WTC11 (cell line): ENCODE measurements around the gene ETV2. TPM values are rescaled to one million over a fixed set of nuclear protein-coding genes. Genes with fewer than 3 reads are reported as not detected.
"Not testable (repeated sequence)": the region's sequence is repeated elsewhere in the genome, so short reads cannot be mapped to it uniquely, and the experiment has no call there.

Experiments used
- ATAC-seq: fragments of 200-7000 bp; cut with Tn5 transposase; 2 replicates; pipeline ENCODE4 v1.10.0; 2021; ENCODE audit warnings: mild to moderate bottlenecking, moderate library complexity
- CTCF ChIA-PET: fragments of 300-600 bp; sonication (Branson Sonifier 250); formaldehyde crosslinking; loops from one replicate; lab custom pipeline; 2021; ENCODE audit warnings: antibody characterized with exemption; lab: Charles Lee
- POLR2A ChIA-PET: fragments of 350-600 bp; sonication (Branson Sonifier 250); formaldehyde crosslinking; loops from one replicate; lab custom pipeline; 2021; ENCODE audit warnings: antibody characterized with exemption; lab: Charles Lee
- DNase-seq: peaks from one replicate; pipeline ENCODE4 v3.0.0; 2021; ENCODE audit warnings: low spot score
- H3K27ac Mint-ChIP-seq: 2 replicates; pipeline ENCODE4 v1.8.0; 2021; ENCODE audit warnings: mixed read lengths
- H3K27me3 Mint-ChIP-seq: 2 replicates; pipeline ENCODE4 v1.8.0; 2021; ENCODE audit warnings: low read depth, mild to moderate bottlenecking, moderate library complexity, mixed read lengths
- H3K36me3 Mint-ChIP-seq: 2 replicates; pipeline ENCODE4 v1.8.0; 2021; ENCODE audit warnings: mixed read lengths
- H3K4me1 Mint-ChIP-seq: 2 replicates; pipeline ENCODE4 v1.8.0; 2022; ENCODE audit warnings: mixed read lengths
- H3K4me3 Mint-ChIP-seq: 2 replicates; pipeline ENCODE4 v1.8.0; 2021; ENCODE audit warnings: mild to moderate bottlenecking, moderate library complexity, mixed read lengths
- H3K9me3 Mint-ChIP-seq: 2 replicates; pipeline ENCODE4 v1.8.0; 2021; ENCODE audit warnings: mixed read lengths
- CREB1 ChIP-seq: sonication (generic); formaldehyde crosslinking; IDR thresholded peaks from 2 replicates; pipeline ENCODE4 v1.8.0; 2023; ENCODE audit warnings: mild to moderate bottlenecking, missing genetic modification reagents
- ELF4 ChIP-seq: sonication (generic); formaldehyde crosslinking; IDR thresholded peaks from 2 replicates; pipeline ENCODE4 v1.8.1; 2022; ENCODE audit warnings: low read depth, mild to moderate bottlenecking, moderate library complexity, missing genetic modification reagents
- EMX1 ChIP-seq: fragments of 250-450 bp; sonication (Bioruptor Pico); IDR thresholded peaks from 2 replicates; pipeline ENCODE4 v1.8.0; 2021; ENCODE audit warnings: mild to moderate bottlenecking
- RELA ChIP-seq: sonication (generic); formaldehyde crosslinking; IDR thresholded peaks from 2 replicates; pipeline ENCODE4 v1.8.1; 2022; ENCODE audit warnings: missing genetic modification reagents, mild to moderate bottlenecking, borderline replicate concordance
- SMAD4 ChIP-seq: sonication (generic); formaldehyde crosslinking; IDR thresholded peaks from 2 replicates; pipeline ENCODE4 v1.8.0; 2022; ENCODE audit warnings: mild to moderate bottlenecking, missing genetic modification reagents
- ZBTB21 ChIP-seq: sonication (generic); formaldehyde crosslinking; IDR thresholded peaks from 2 replicates; pipeline ENCODE4 v1.8.1; 2023; ENCODE audit warnings: mild to moderate bottlenecking, missing genetic modification reagents, borderline replicate concordance
- ZNF121 ChIP-seq: sonication (generic); formaldehyde crosslinking; IDR thresholded peaks from 2 replicates; pipeline ENCODE4 v1.8.0; 2023; ENCODE audit warnings: missing genetic modification reagents
- ZNF317 ChIP-seq: sonication (generic); formaldehyde crosslinking; IDR thresholded peaks from 2 replicates; pipeline ENCODE4 v1.8.1; 2023; ENCODE audit warnings: low read depth, mild to moderate bottlenecking, moderate library complexity, missing genetic modification reagents, borderline replicate concordance
- ZNF671 ChIP-seq: fragments of 250-450 bp; sonication (Bioruptor Pico); IDR thresholded peaks from 2 replicates; pipeline ENCODE4 v1.8.0; 2021; ENCODE audit warnings: mild to moderate bottlenecking
- total RNA-seq: library from RNA; stranded (reverse); gene quantifications from 3 replicates; pipeline ENCODE4 v1.2.3, GENCODE V29; 2021
- TF ChIP-seq, protein P1 (sequence below): sonication (generic); formaldehyde crosslinking; conservative IDR thresholded peaks from 2 replicates; pipeline ENCODE4 v1.8.1; 2023; ENCODE audit warnings: mild to moderate bottlenecking, low read depth, missing genetic modification reagents, moderate library complexity
- TF ChIP-seq, protein P2 (sequence below): sonication (generic); formaldehyde crosslinking; IDR thresholded peaks from 2 replicates; pipeline ENCODE4 v1.8.1; 2022; ENCODE audit warnings: mild to moderate bottlenecking, missing genetic modification reagents, moderate library complexity, borderline replicate concordance
- TF ChIP-seq, protein P3 (sequence below): sonication (generic); formaldehyde crosslinking; IDR thresholded peaks from 2 replicates; pipeline ENCODE4 v1.8.1; 2023; ENCODE audit warnings: mild to moderate bottlenecking, missing genetic modification reagents, moderate library complexity
- TF ChIP-seq, protein P4 (sequence below): sonication (generic); formaldehyde crosslinking; IDR thresholded peaks from 2 replicates; pipeline ENCODE4 v1.8.0; 2022; ENCODE audit warnings: missing genetic modification reagents

The ETV2 gene
- total RNA-seq, 1 experiment from 2014 or later = 1.7 TPM

DNA sequence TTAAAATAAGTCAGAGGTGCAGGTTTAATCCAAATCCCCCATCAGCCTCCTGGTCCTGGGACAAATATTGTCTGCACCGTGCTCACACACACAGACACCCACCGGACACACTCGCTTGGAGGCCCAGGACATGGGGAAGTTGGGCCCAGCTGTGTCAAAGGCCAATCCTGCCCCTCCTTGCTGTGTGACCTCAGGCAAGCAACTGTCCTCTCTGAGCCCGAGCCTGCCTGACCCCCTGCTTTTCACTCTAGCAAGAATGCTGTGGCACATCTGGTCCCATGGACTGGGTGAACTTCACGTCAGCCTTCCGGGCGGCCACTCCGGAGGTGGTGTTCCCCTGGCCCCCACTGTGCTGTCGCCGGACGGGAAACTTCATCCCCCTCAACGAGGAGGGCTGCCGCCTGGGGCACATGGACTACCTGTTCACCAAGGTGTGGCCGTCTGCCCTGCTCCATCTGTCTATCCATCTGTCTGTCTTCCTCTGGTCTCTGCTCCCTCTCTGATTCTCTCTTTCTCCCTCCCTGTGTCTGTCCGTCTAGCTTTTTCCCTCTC is 34.1 kb downstream of the ETV2 start (continued):
- TF ChIP-seq, protein P1, sequence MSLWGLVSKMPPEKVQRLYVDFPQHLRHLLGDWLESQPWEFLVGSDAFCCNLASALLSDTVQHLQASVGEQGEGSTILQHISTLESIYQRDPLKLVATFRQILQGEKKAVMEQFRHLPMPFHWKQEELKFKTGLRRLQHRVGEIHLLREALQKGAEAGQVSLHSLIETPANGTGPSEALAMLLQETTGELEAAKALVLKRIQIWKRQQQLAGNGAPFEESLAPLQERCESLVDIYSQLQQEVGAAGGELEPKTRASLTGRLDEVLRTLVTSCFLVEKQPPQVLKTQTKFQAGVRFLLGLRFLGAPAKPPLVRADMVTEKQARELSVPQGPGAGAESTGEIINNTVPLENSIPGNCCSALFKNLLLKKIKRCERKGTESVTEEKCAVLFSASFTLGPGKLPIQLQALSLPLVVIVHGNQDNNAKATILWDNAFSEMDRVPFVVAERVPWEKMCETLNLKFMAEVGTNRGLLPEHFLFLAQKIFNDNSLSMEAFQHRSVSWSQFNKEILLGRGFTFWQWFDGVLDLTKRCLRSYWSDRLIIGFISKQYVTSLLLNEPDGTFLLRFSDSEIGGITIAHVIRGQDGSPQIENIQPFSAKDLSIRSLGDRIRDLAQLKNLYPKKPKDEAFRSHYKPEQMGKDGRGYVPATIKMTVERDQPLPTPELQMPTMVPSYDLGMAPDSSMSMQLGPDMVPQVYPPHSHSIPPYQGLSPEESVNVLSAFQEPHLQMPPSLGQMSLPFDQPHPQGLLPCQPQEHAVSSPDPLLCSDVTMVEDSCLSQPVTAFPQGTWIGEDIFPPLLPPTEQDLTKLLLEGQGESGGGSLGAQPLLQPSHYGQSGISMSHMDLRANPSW = no peak
- TF ChIP-seq ZBTB21 (no peak), ZNF317 (CRISPR knock-in tag) (no peak)

DNA sequence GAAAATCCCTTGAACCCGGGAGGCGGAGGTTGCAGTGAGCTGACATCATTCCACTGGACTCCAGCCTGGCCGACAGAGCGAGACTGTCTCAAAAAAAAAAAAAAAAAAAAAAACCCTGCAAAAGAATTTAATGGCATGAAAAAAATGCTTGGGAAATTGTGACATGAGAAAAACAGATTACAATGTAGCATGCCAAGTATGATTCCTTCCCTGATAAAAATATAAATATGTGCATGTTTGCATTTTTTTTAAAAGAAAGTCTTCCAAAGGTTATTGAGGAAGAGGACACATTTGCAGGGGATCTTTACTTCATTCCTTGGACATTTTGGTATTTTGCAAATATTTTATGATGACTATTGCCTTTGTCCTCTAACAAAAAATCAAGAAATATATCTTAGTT is 48.3 kb downstream of the ETV2 start:
- Mint-ChIP-seq H3K36me3 (no peaks in the 10 kb centered on the region), H3K27ac (no peak overlapping the region), H3K9me3 (no peaks in the 10 kb centered on the region; the same call in 1 of the 2 replicates), H3K4me1 (no peaks in the 10 kb centered on the region; the same call in 1 of the 2 replicates), H3K27me3 (peaks cover 3% of the 10 kb centered on the region), H3K4me3 (no peak overlapping the region)
- no peak for TF ChIP-seq EMX1 (CRISPR knock-in tag)
- ATAC-seq (no peak), DNase-seq (no peak)
- POLR2A ChIA-PET = interaction anchor here (2.2 kb wide), 1 partner anchor 13 kb away, joined by 4 read pairs; no protein-coding TSS in a partner anchor
- CTCF ChIA-PET = no interaction called here

DNA sequence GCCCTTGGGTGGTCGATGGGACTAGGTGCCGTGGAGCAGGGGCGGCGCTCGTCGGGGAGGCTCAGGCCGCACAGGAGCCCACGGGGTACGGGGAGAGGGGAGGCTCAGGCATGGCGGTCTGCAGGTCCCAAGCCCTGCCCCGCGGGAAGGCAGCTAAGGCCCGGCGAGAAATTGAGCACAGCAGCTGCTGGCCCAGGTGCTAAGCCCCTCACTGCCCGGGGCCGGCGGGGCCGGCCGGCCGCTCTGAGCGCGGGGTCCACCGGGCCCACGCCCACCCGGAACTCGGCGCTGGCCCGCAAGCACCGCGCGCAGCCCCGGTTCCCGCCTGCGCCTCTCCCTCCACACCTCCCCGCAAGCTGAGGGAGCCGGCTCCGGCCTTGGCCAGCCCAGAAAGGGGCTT is 49.6 kb downstream of the ETV2 start:
- ATAC-seq, H3K9me3 Mint-ChIP-seq, CTCF ChIA-PET, DNase-seq, H3K27me3 Mint-ChIP-seq, H3K27ac Mint-ChIP-seq, H3K4me3 Mint-ChIP-seq, H3K36me3 Mint-ChIP-seq, H3K4me1 Mint-ChIP-seq: not testable (repeated sequence)
- POLR2A ChIA-PET = interaction anchor here (2.2 kb wide), 1 partner anchor 12 kb away, joined by 4 read pairs; no protein-coding TSS in a partner anchor

DNA sequence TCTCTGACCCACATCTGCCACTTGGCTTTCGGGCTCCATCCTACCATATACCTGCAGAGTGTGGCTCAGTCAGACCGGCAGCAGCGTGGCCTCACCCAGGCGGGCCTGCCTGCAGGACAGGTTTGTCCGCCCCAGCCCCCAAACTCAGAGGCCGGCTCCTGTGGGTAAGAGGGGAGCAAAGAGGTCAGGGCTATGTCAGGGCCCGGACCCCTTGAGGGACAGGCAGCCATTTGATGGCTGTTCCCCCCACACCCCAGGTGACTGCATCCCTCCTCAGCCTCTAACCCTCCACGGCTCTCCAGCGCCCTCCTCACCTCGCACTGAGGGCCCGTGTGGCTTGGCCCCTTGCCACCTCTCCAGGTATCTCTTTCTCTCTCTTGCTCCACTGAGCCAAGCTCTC is 50.5 kb downstream of the ETV2 start:
- Mint-ChIP-seq H3K27me3 (peaks cover 3% of the 10 kb centered on the region), H3K36me3 (no peaks in the 10 kb centered on the region), H3K9me3 (peaks cover 4% of the 10 kb centered on the region; the same call in 1 of the 2 replicates), H3K4me1 (no peaks in the 10 kb centered on the region; the same call in 1 of the 2 replicates), H3K27ac (no peak overlapping the region), H3K4me3 (no peak overlapping the region)
- no peak for ATAC-seq
- ChIA-PET CTCF (interaction anchor here (0.6 to 3.5 kb wide), 9 partner anchors 10 to 358 kb away, joined by 3 to 16 read pairs (median 7); partner anchors contain the start of gene HAUS5), POLR2A (interaction anchor here (0.6 to 2.2 kb wide), 2 partner anchors 11 to 53 kb away, joined by 4 to 5 read pairs; no protein-coding TSS in a partner anchor)
- no peak for TF ChIP-seq ZNF317 (CRISPR knock-in tag)
- TF ChIP-seq RELA (CRISPR knock-in tag) = no peak
- no peak for TF ChIP-seq ELF4 (CRISPR knock-in tag)
- TF ChIP-seq, protein P2, sequence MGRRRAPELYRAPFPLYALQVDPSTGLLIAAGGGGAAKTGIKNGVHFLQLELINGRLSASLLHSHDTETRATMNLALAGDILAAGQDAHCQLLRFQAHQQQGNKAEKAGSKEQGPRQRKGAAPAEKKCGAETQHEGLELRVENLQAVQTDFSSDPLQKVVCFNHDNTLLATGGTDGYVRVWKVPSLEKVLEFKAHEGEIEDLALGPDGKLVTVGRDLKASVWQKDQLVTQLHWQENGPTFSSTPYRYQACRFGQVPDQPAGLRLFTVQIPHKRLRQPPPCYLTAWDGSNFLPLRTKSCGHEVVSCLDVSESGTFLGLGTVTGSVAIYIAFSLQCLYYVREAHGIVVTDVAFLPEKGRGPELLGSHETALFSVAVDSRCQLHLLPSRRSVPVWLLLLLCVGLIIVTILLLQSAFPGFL = no peak
- TF ChIP-seq, protein P3, sequence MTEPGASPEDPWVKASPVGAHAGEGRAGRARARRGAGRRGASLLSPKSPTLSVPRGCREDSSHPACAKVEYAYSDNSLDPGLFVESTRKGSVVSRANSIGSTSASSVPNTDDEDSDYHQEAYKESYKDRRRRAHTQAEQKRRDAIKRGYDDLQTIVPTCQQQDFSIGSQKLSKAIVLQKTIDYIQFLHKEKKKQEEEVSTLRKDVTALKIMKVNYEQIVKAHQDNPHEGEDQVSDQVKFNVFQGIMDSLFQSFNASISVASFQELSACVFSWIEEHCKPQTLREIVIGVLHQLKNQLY (CRISPR knock-in tag) = no peak
- TF ChIP-seq, protein P4, sequence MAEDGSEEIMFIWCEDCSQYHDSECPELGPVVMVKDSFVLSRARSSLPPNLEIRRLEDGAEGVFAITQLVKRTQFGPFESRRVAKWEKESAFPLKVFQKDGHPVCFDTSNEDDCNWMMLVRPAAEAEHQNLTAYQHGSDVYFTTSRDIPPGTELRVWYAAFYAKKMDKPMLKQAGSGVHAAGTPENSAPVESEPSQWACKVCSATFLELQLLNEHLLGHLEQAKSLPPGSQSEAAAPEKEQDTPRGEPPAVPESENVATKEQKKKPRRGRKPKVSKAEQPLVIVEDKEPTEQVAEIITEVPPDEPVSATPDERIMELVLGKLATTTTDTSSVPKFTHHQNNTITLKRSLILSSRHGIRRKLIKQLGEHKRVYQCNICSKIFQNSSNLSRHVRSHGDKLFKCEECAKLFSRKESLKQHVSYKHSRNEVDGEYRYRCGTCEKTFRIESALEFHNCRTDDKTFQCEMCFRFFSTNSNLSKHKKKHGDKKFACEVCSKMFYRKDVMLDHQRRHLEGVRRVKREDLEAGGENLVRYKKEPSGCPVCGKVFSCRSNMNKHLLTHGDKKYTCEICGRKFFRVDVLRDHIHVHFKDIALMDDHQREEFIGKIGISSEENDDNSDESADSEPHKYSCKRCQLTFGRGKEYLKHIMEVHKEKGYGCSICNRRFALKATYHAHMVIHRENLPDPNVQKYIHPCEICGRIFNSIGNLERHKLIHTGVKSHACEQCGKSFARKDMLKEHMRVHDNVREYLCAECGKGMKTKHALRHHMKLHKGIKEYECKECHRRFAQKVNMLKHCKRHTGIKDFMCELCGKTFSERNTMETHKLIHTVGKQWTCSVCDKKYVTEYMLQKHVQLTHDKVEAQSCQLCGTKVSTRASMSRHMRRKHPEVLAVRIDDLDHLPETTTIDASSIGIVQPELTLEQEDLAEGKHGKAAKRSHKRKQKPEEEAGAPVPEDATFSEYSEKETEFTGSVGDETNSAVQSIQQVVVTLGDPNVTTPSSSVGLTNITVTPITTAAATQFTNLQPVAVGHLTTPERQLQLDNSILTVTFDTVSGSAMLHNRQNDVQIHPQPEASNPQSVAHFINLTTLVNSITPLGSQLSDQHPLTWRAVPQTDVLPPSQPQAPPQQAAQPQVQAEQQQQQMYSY (CRISPR knock-in tag) = no peak
- TF ChIP-seq ZNF121 (CRISPR knock-in tag) = no peak
- no peak for TF ChIP-seq SMAD4 (CRISPR knock-in tag)
- no peak for TF ChIP-seq ZNF671
- TF ChIP-seq CREB1 (CRISPR knock-in tag) = no peak
- DNase-seq = no peak
